ENCODE measurements around the gene SLC6A17.

SLC6A17 gene

DNA sequence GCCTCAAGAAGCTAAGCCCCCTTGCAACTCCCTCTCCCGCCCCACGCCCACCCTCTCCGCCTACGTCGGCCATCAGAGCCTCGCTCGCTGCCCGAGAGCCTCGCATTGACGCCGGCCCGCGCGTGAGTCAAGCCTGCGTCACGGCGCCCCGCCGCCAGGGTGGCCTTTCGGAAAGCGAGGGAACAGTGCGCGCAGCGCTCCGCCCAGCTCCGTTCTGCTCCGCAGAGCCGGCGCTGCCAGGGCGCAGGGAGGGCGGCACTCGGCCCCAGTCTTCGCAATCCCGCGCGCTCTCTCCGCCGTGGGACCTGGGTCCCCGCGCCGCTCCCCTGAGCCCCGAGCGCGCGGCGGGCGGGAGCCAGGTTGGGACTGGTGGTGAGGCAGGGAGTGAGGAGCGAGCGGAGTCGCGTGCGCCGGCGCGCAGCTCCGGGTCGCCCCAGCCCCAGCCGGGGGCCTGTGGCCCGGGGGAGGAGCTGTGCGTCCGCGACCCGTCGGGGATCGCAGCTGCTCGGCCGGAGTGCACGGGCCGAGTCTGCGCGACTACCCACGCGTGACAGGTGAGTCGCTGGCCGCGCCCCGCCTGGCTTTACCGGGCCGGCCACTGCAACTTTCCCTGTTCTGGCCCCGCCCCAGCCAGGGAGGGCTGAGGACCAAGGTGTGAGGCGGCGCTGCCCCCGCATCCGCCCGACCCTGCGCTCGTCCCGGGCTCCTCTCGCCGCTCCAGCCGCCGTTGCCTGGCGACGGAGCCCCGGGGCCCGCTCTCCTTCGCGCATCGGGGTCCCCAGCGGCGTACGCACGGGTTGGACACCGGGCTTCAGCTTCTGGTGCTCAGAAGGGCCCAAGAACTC, at the start of gene SLC6A17:
TSS of gene SLC6A17 (plus strand) at position 165 of the 845 bp plus-strand sequence. CDS start 16,436 bp downstream, outside the sequence.
- Histone ChIP-seq H3K9me3 (ENCODE audit: control insufficient read depth, low read depth, low read length) (no peaks in the 10 kb centered on the region), H3K4me3 (ENCODE audit: low read length) (peak within 1 kb of the TSS; percentile 44), H3K4me1 (ENCODE audit: control insufficient read depth, low read depth, low read length) (no peaks in the 10 kb centered on the region), H3K27me3 (ENCODE audit: control insufficient read depth, insufficient read depth, low read length) (peaks cover 100% of the 10 kb centered on the region), H3K9ac (ENCODE audit: low read length) (no peak within 1 kb of the TSS), H3K27ac (ENCODE audit: low read length) (no peak within 1 kb of the TSS), H3K36me3 (ENCODE audit: control insufficient read depth, low read depth, low read length) (no peaks in the 10 kb centered on the region)

- H3K4me1 ChIP-seq (ENCODE audit: control insufficient read depth, low read depth, low read length), result no peaks in the 10 kb centered on the region
- no peaks in the 10 kb centered on the region for H3K9me3 ChIP-seq (ENCODE audit: control insufficient read depth, low read depth, low read length)
- H3K9ac ChIP-seq (ENCODE audit: low read length), result no peak overlapping the region
- no peaks in the 10 kb centered on the region for H3K36me3 ChIP-seq (ENCODE audit: control insufficient read depth, low read depth, low read length)
- H3K4me3 ChIP-seq (ENCODE audit: low read length), result no peak overlapping the region
- H3K27ac ChIP-seq (ENCODE audit: low read length), result no peak overlapping the region
- H3K27me3 ChIP-seq (ENCODE audit: control insufficient read depth, insufficient read depth, low read length), result no peaks in the 10 kb centered on the region
These were observed 48.2 kb upstream of the SLC6A17 start for GRCh38 chr1:110102081-110102480.

GRCh38 chr1:110106013-110106941, 44.0 kb upstream of the SLC6A17 start:
- H3K9me3 ChIP-seq (ENCODE audit: control insufficient read depth, low read depth, low read length), result no peaks in the 10 kb centered on the region
- no peak overlapping the region for H3K27ac ChIP-seq (ENCODE audit: low read length)
- no peak overlapping the region for H3K4me3 ChIP-seq (ENCODE audit: low read length)
- no peak overlapping the region for H3K9ac ChIP-seq (ENCODE audit: low read length)
- H3K4me1 ChIP-seq (ENCODE audit: control insufficient read depth, low read depth, low read length), result no peaks in the 10 kb centered on the region
- no peaks in the 10 kb centered on the region for H3K27me3 ChIP-seq (ENCODE audit: control insufficient read depth, insufficient read depth, low read length)
- H3K36me3 ChIP-seq (ENCODE audit: control insufficient read depth, low read depth, low read length), result no peaks in the 10 kb centered on the region

GRCh38 chr1:110107867-110108469, 42.3 kb upstream of the SLC6A17 start:
- Histone ChIP-seq H3K4me3 (ENCODE audit: low read length) (no peak overlapping the region), H3K36me3 (ENCODE audit: control insufficient read depth, low read depth, low read length) (no peaks in the 10 kb centered on the region), H3K4me1 (ENCODE audit: control insufficient read depth, low read depth, low read length) (no peaks in the 10 kb centered on the region), H3K9ac (ENCODE audit: low read length) (no peak overlapping the region), H3K27me3 (ENCODE audit: control insufficient read depth, insufficient read depth, low read length) (no peaks in the 10 kb centered on the region), H3K9me3 (ENCODE audit: control insufficient read depth, low read depth, low read length) (no peaks in the 10 kb centered on the region), H3K27ac (ENCODE audit: low read length) (no peak overlapping the region)

GRCh38 chr1:110111081-110111480, 39.2 kb upstream of the SLC6A17 start:
- Histone ChIP-seq H3K9me3 (ENCODE audit: control insufficient read depth, low read depth, low read length) (no peaks in the 10 kb centered on the region), H3K27ac (ENCODE audit: low read length) (no peak overlapping the region), H3K27me3 (ENCODE audit: control insufficient read depth, insufficient read depth, low read length) (no peaks in the 10 kb centered on the region), H3K9ac (ENCODE audit: low read length) (no peak overlapping the region), H3K4me3 (ENCODE audit: low read length) (no peak overlapping the region), H3K4me1 (ENCODE audit: control insufficient read depth, low read depth, low read length) (no peaks in the 10 kb centered on the region), H3K36me3 (ENCODE audit: control insufficient read depth, low read depth, low read length) (no peaks in the 10 kb centered on the region)

- Histone ChIP-seq H3K27ac (ENCODE audit: low read length) (no peak within 1 kb of the TSS), H3K4me1 (ENCODE audit: control insufficient read depth, low read depth, low read length) (no peaks in the 10 kb centered on the region), H3K9me3 (ENCODE audit: control insufficient read depth, low read depth, low read length) (no peaks in the 10 kb centered on the region), H3K27me3 (ENCODE audit: control insufficient read depth, insufficient read depth, low read length) (no peaks in the 10 kb centered on the region), H3K9ac (ENCODE audit: low read length) (no peak within 1 kb of the TSS), H3K4me3 (ENCODE audit: low read length) (no peak within 1 kb of the TSS), H3K36me3 (ENCODE audit: control insufficient read depth, low read depth, low read length) (no peaks in the 10 kb centered on the region)
These were observed 38.2 kb upstream of the SLC6A17 start, which contains the start of gene UBL4B for GRCh38 chr1:110112143-110112542. Gene UBL4B (plus strand): TSS chr1:110112443. CDS start chr1:110112535, 92 bp downstream.

DNA sequence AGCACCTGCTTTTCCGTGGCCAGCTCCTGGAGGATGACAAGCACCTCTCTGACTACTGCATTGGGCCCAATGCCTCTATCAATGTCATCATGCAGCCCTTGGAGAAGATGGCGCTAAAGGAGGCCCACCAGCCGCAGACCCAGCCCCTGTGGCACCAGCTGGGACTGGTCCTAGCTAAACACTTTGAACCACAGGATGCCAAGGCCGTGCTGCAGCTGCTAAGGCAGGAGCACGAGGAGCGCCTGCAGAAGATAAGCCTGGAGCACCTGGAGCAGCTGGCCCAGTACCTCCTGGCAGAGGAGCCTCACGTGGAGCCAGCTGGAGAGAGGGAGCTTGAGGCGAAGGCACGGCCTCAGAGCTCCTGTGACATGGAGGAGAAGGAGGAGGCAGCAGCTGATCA, 37.6 kb upstream of the SLC6A17 start:
- Histone ChIP-seq H3K27me3 (ENCODE audit: control insufficient read depth, insufficient read depth, low read length) (no peaks in the 10 kb centered on the region), H3K36me3 (ENCODE audit: control insufficient read depth, low read depth, low read length) (no peaks in the 10 kb centered on the region), H3K27ac (ENCODE audit: low read length) (no peak overlapping the region), H3K4me1 (ENCODE audit: control insufficient read depth, low read depth, low read length) (no peaks in the 10 kb centered on the region), H3K4me3 (ENCODE audit: low read length) (no peak overlapping the region), H3K9ac (ENCODE audit: low read length) (no peak overlapping the region), H3K9me3 (ENCODE audit: control insufficient read depth, low read depth, low read length) (no peaks in the 10 kb centered on the region)

DNA sequence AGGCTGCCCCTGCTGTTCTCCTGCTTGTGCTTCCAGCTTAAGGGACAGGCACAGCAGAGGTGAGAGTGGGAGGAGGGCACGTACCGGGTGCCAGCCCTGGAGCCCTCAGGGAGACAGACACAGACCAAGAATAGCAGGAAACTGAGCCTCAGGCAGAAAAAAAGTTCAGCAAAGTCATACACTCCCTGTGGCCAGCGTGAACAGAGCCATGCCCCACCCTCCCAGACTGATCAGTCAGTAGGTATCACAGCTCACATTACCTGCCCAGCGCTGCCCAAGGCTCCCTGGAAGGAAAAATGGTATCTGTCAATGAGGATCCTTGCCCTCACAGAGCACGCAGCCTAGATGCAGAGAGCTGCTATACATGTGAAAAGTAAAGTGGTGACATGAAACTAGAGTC, 36.7 kb upstream of the SLC6A17 start:
- H3K27me3 ChIP-seq (ENCODE audit: control insufficient read depth, insufficient read depth, low read length), result no peaks in the 10 kb centered on the region
- H3K36me3 ChIP-seq (ENCODE audit: control insufficient read depth, low read depth, low read length), result no peaks in the 10 kb centered on the region

DNA sequence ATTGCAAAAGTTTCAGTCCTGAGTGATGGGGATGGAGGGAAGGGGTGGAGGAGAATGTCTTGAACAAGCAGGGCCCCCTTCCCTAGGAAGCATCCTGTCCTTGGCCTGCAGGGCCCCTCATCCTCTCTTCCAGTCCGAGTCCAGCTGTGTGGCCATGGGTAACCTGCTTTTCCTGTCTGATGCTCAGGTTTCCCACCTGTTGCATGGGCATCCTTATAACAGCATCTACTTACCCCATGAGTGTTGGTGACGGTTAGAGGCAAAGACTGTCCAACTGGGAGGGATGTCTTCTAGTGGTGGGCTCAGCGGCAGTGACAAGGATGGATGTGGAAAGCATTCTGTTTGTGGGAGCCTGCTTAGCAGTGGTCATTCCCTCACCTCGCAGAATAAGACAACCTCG, 36.1 kb upstream of the SLC6A17 start:
- Histone ChIP-seq H3K27ac (ENCODE audit: low read length) (no peak overlapping the region), H3K36me3 (ENCODE audit: control insufficient read depth, low read depth, low read length) (no peaks in the 10 kb centered on the region), H3K4me3 (ENCODE audit: low read length) (no peak overlapping the region), H3K9me3 (ENCODE audit: control insufficient read depth, low read depth, low read length) (no peaks in the 10 kb centered on the region), H3K27me3 (ENCODE audit: control insufficient read depth, insufficient read depth, low read length) (no peaks in the 10 kb centered on the region), H3K9ac (ENCODE audit: low read length) (no peak overlapping the region), H3K4me1 (ENCODE audit: control insufficient read depth, low read depth, low read length) (no peaks in the 10 kb centered on the region)

More for the DNA sequence above, 36.7 kb upstream of the SLC6A17 start:
- H3K27ac ChIP-seq (ENCODE audit: low read length), result no peak overlapping the region
- H3K9me3 ChIP-seq (ENCODE audit: control insufficient read depth, low read depth, low read length), result no peaks in the 10 kb centered on the region
- no peaks in the 10 kb centered on the region for H3K4me1 ChIP-seq (ENCODE audit: control insufficient read depth, low read depth, low read length)
- no peak overlapping the region for H3K4me3 ChIP-seq (ENCODE audit: low read length)
- no peak overlapping the region for H3K9ac ChIP-seq (ENCODE audit: low read length)

- Histone ChIP-seq H3K27me3 (ENCODE audit: control insufficient read depth, insufficient read depth, low read length) (no peaks in the 10 kb centered on the region), H3K4me3 (ENCODE audit: low read length) (no peak overlapping the region), H3K4me1 (ENCODE audit: control insufficient read depth, low read depth, low read length) (no peaks in the 10 kb centered on the region), H3K27ac (ENCODE audit: low read length) (no peak overlapping the region), H3K9ac (ENCODE audit: low read length) (no peak overlapping the region), H3K9me3 (ENCODE audit: control insufficient read depth, low read depth, low read length) (no peaks in the 10 kb centered on the region), H3K36me3 (ENCODE audit: control insufficient read depth, low read depth, low read length) (no peaks in the 10 kb centered on the region)
These were observed 35.5 kb upstream of the SLC6A17 start for GRCh38 chr1:110114784-110115183.
